ENCODE results near the gene CDS2. TPM values are rescaled to one million over a fixed set of nuclear protein-coding genes. Genes with fewer than 3 reads are reported as not detected.

Gene CDS2
- total and polyA plus RNA-seq, 10 of the 15 experiments (the other 5 are each of a cell fraction or from before 2014, with no cell fraction given) = 11.5 to 94.7 (median 23.1) TPM

DNA sequence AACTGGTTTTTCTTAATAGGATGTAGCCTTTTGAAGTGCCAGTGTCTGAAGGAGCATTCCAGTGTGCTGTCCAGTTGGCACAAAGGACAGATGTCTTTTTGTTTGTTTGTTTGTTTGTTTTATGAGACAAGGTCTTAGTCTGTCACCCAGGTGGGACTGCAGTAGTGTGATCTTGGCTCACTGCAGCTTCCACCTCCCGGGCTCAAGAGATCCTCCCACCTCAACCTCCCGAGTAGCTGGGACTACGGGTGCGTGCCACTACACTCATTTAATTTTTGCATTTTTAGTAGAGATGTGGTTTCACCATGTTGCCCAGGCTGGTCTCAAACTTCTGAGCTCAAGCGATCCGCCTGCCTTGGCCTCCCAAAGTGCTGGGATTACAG is 27.7 kb downstream of the CDS2 start:
- WGBS (ENCODE audit: insufficient coverage, insufficient replicate concordance, low lambda C conversion rate, missing lambda C conversion rate) = 91% methylated on average over 6 of the region's 6 CpGs
- Histone ChIP-seq H3K27me3 (replicated peaks in 1 of 2; ENCODE audit: control insufficient read depth in 2 of 2, insufficient read depth in 2 of 2, low read length in 1 of 2) (no peaks in the 10 kb centered on the region), H3K79me2 (ENCODE audit: control insufficient read depth, insufficient read depth, low read length) (peaks cover 3% of the 10 kb centered on the region), H4K20me1 (ENCODE audit: control insufficient read depth, insufficient read depth) (no peaks in the 10 kb centered on the region), H3K27ac (ENCODE audit: control insufficient read depth, insufficient read depth) (no peak overlapping the region), H3K9me3 (replicated peaks; ENCODE audit: control insufficient read depth, insufficient read depth, low read length) (no peaks in the 10 kb centered on the region), H3K4me3 (no peak overlapping the region), H3K4me1 (ENCODE audit: control insufficient read depth, insufficient read depth, low read length) (peaks cover 2% of the 10 kb centered on the region; the same call in 1 of the 2 replicates), H3K9ac (ENCODE audit: control insufficient read depth, insufficient read depth, low read length) (no peak overlapping the region), H2AFZ (ENCODE audit: control insufficient read depth, low read depth, low read length) (no peak overlapping the region), H3K36me3 (ENCODE audit: control insufficient read depth in 2 of 2, insufficient read depth in 2 of 2, low read length in 1 of 2) (peaks cover 0 to 2% of the 10 kb centered on the region in 2 experiments; a peak in 2 of 4 replicates), H3K4me2 (ENCODE audit: control insufficient read depth, insufficient read depth) (no peak overlapping the region)
- no TSS peak for BruUV-seq (replicated peaks)
- in situ Hi-C loops (cut with MboI) = no loop called here
- POLR2A ChIA-PET = interaction anchor here (0.9 kb wide), 1 partner anchor 21 kb away, joined by 3 read pairs; no protein-coding TSS in a partner anchor
- TF ChIP-seq SMC3 (IDR thresholded peaks at IDR 0.05; ENCODE audit: borderline replicate concordance, low read length) (no peak), MTA2 (IDR thresholded peaks at IDR 0.05; ENCODE audit: low read depth) (no peak), ZNF274 (IDR thresholded peaks at IDR 0.05; ENCODE audit: insufficient read depth, insufficient read length) (no peak), CREM (IDR thresholded peaks at IDR 0.05; ENCODE audit: low read depth) (no peak), HDAC6 (IDR thresholded peaks at IDR 0.05; ENCODE audit: unreplicated experiment) (no peak), CHD1 (IDR thresholded peaks at IDR 0.05; ENCODE audit: low read depth, low read length) (no peak), SIX5 (IDR thresholded peaks at IDR 0.05; ENCODE audit: low read depth, low read length, severe bottlenecking) (no peak), CREB1 (IDR thresholded peaks at IDR 0.05; ENCODE audit: low read depth) (no peak), TCF3 (IDR thresholded peaks at IDR 0.05; ENCODE audit: borderline replicate concordance, insufficient read depth, low read depth, low read length) (no peak)
- TF ChIP-seq, protein P1, sequence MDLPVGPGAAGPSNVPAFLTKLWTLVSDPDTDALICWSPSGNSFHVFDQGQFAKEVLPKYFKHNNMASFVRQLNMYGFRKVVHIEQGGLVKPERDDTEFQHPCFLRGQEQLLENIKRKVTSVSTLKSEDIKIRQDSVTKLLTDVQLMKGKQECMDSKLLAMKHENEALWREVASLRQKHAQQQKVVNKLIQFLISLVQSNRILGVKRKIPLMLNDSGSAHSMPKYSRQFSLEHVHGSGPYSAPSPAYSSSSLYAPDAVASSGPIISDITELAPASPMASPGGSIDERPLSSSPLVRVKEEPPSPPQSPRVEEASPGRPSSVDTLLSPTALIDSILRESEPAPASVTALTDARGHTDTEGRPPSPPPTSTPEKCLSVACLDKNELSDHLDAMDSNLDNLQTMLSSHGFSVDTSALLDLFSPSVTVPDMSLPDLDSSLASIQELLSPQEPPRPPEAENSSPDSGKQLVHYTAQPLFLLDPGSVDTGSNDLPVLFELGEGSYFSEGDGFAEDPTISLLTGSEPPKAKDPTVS (IDR thresholded peaks at IDR 0.05; ENCODE audit: low read depth, low read length) = no peak
- TF ChIP-seq, protein P2, sequence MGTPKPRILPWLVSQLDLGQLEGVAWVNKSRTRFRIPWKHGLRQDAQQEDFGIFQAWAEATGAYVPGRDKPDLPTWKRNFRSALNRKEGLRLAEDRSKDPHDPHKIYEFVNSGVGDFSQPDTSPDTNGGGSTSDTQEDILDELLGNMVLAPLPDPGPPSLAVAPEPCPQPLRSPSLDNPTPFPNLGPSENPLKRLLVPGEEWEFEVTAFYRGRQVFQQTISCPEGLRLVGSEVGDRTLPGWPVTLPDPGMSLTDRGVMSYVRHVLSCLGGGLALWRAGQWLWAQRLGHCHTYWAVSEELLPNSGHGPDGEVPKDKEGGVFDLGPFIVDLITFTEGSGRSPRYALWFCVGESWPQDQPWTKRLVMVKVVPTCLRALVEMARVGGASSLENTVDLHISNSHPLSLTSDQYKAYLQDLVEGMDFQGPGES (IDR thresholded peaks at IDR 0.05) = no peak
- TF ChIP-seq, protein P3, sequence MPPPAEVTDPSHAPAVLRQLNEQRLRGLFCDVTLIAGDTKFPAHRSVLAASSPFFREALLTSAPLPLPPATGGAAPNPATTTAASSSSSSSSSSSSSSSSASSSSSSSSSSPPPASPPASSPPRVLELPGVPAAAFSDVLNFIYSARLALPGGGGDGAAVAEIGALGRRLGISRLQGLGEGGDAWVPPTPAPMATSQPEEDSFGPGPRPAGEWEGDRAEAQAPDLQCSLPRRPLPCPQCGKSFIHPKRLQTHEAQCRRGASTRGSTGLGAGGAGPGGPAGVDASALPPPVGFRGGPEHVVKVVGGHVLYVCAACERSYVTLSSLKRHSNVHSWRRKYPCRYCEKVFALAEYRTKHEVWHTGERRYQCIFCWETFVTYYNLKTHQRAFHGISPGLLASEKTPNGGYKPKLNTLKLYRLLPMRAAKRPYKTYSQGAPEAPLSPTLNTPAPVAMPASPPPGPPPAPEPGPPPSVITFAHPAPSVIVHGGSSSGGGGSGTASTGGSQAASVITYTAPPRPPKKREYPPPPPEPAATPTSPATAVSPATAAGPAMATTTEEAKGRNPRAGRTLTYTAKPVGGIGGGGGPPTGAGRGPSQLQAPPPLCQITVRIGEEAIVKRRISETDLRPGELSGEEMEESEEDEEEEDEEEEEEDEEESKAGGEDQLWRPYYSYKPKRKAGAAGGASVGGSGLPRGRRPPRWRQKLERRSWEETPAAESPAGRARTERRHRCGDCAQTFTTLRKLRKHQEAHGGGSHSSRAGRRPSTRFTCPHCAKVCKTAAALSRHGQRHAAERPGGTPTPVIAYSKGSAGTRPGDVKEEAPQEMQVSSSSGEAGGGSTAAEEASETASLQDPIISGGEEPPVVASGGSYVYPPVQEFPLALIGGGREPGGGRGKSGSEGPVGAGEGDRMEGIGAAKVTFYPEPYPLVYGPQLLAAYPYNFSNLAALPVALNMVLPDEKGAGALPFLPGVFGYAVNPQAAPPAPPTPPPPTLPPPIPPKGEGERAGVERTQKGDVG (CRISPR knock-in tag; IDR thresholded peaks at IDR 0.05) = no peak
- CTCF ChIA-PET = interaction anchor here (0.7 to 1.2 kb wide), 3 partner anchors 10 to 417 kb away, joined by 3 to 4 read pairs (median 3); no protein-coding TSS in a partner anchor
- SMC1A ChIA-PET (ENCODE audit: uncharacterized antibody, unreplicated experiment) = interaction anchor here (0.7 to 1.6 kb wide), 3 partner anchors 9 to 28 kb away, joined by 3 to 7 read pairs (median 5); partner anchors contain the start of gene CDS2
- intact Hi-C loops (cut with micrococcal nuclease; ENCODE audit: unreplicated experiment) = no loop called here
- DNase-seq (ENCODE audit: low read depth, low spot score) = no peak
- ATAC-seq = no peak
- RAD21 ChIA-PET (ENCODE audit: unreplicated experiment) = no interaction called here
- FAIRE-seq = no peak

Measured in GM12878 (cell line).